Measurements from ENCODE around the gene LGALS12. TPM values are rescaled to one million over a fixed set of nuclear protein-coding genes. Genes with fewer than 3 reads are reported as not detected.

Gene LGALS12
- total RNA-seq, 2 donors from 2014 or later = 2.9 TPM; not detected in 1

DNA sequence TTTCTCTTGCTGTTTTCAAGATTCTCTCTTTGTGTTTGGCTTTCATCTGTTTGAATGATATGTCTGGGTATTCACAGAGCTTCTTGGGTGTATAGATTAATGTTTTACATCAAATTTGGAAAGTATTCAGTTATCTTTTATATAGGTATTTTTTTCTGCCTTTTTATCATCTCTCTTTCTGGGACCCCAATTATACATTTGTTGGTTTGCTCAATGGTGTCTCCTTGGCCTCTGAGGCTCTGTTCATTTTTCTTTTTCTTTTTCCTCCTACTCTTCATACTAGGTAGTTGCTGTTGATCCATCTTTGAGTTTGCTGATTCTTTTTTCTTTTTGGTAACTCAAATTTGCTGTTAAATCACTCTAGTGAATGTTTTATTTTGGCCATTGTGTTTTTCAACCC is 29.3 kb upstream of the LGALS12 start:
- Histone ChIP-seq H3K36me3 (no peaks in the 10 kb centered on the region), H3K27me3 (no peaks in the 10 kb centered on the region), H3K27ac (no peak overlapping the region), H3K4me3 (no peak overlapping the region), H3K9me3 (peaks cover 0 to 15% of the 10 kb centered on the region in 2 donors), H3K4me1 (no peaks in the 10 kb centered on the region)
- TF ChIP-seq, protein P1, sequence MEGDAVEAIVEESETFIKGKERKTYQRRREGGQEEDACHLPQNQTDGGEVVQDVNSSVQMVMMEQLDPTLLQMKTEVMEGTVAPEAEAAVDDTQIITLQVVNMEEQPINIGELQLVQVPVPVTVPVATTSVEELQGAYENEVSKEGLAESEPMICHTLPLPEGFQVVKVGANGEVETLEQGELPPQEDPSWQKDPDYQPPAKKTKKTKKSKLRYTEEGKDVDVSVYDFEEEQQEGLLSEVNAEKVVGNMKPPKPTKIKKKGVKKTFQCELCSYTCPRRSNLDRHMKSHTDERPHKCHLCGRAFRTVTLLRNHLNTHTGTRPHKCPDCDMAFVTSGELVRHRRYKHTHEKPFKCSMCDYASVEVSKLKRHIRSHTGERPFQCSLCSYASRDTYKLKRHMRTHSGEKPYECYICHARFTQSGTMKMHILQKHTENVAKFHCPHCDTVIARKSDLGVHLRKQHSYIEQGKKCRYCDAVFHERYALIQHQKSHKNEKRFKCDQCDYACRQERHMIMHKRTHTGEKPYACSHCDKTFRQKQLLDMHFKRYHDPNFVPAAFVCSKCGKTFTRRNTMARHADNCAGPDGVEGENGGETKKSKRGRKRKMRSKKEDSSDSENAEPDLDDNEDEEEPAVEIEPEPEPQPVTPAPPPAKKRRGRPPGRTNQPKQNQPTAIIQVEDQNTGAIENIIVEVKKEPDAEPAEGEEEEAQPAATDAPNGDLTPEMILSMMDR (IDR thresholded peaks at IDR 0.05) = no peak
- DNase-seq (ENCODE audit: low spot score) = no peak

DNA sequence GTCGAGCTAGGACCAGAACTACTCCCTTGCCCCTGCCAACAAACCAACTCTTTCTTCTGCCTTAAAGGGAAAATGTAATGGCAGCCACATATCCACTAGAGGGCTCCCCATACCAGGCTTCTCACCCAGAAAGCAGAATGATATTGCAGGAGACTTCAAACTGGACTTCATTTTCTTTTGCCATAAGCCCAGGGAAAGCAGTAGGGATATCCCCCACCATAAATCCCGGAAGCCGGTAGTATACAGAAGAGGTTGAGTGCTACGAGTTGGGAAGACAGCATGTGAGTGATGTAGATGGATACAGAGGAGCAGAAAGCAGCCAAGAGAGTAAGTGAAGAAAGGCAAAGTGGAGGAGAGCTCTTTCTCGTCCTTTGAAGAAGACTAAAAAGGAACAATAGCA is 27.0 kb upstream of the LGALS12 start:
- no peaks in the 10 kb centered on the region for H3K27me3 ChIP-seq
- H3K4me3 ChIP-seq = no peak overlapping the region
- H3K27ac ChIP-seq = no peak overlapping the region
- H3K9me3 ChIP-seq = peaks cover 0 to 15% of the 10 kb centered on the region in 2 donors
- H3K36me3 ChIP-seq = no peaks in the 10 kb centered on the region
- DNase-seq (ENCODE audit: low spot score) = peak; percentile 61
- no peaks in the 10 kb centered on the region for H3K4me1 ChIP-seq
- TF ChIP-seq, protein P1 (IDR thresholded peaks at IDR 0.05) = peak; percentile 87 to 93

DNA sequence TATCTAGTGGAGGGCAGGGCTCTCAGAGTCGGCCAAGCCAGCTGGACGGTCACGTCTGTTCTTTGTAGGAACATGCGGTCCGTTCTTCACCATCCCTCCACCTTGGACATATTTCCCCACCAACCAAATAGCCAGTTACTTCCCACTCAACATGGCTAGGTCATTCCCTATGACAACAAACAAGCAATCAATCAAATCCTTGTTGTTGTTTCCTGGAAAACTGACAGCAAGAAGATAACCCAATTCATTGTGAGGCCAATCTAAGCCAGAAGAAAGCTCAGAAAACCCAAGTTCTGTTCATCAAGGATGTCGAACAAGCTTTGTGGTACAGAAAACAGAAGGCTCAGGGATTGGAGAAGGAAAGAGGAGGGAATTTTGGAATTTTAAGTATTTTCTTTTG is 25.8 kb upstream of the LGALS12 start:
- Histone ChIP-seq H3K9me3 (peaks cover 0 to 15% of the 10 kb centered on the region in 2 donors), H3K4me1 (no peaks in the 10 kb centered on the region), H3K27me3 (no peaks in the 10 kb centered on the region), H3K27ac (no peak overlapping the region), H3K4me3 (no peak overlapping the region), H3K36me3 (no peaks in the 10 kb centered on the region)
- DNase-seq (ENCODE audit: low spot score) = no peak
- TF ChIP-seq, protein P1 (IDR thresholded peaks at IDR 0.05) = no peak

DNA sequence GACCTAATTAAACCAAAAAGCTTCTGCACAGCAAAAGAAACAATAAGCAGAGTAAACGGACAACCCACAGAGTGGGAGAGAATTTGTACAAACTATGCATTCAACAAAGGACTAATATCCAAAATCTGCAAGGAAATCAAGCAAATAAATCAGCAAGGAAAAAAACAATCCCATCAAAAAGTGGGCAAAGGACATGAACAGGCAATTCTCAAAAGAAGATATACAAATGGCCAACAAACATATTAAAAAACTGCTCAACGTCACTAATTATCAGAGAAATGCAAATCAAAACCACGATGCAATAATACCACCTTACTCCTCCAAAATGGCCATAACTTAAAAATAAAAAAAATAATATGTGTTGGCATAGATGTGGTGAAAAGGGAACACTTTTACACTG is 20.1 kb upstream of the LGALS12 start:
- Histone ChIP-seq H3K4me3 (no peak overlapping the region), H3K4me1 (peaks cover 0 to 11% of the 10 kb centered on the region in 2 donors), H3K36me3 (no peaks in the 10 kb centered on the region), H3K27me3 (no peaks in the 10 kb centered on the region), H3K9me3 (peaks cover 0 to 5% of the 10 kb centered on the region in 2 donors), H3K27ac (no peak overlapping the region)
- TF ChIP-seq, protein P1 (IDR thresholded peaks at IDR 0.05) = no peak
- DNase-seq (ENCODE audit: low spot score) = no peak

DNA sequence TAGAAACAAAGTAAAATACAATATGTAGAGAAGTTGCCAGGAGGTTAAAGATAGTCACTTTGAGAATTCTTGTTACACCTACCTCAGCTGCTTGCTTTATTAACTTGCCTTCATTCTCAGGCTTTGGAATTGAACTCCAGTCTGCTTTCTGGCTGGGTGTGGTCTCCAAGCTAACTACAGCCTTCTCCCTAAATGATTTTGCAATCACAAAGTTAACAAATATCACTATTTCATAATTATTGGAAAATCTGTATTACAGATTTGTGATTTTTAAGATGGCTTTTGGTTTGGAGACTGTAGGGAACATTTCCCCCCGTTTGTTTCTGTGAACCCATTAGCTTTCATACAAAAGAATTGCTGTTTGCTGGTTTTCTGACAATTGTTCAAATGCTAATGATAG is 17.1 kb upstream of the LGALS12 start:
- Histone ChIP-seq H3K9me3 (peaks cover 0 to 5% of the 10 kb centered on the region in 2 donors), H3K4me1 (peaks cover 0 to 23% of the 10 kb centered on the region in 2 donors), H3K27ac (no peak overlapping the region), H3K4me3 (no peak overlapping the region), H3K36me3 (no peaks in the 10 kb centered on the region), H3K27me3 (no peaks in the 10 kb centered on the region)
- TF ChIP-seq, protein P1 (IDR thresholded peaks at IDR 0.05) = no peak
- no peak for DNase-seq (ENCODE audit: low spot score)

DNA sequence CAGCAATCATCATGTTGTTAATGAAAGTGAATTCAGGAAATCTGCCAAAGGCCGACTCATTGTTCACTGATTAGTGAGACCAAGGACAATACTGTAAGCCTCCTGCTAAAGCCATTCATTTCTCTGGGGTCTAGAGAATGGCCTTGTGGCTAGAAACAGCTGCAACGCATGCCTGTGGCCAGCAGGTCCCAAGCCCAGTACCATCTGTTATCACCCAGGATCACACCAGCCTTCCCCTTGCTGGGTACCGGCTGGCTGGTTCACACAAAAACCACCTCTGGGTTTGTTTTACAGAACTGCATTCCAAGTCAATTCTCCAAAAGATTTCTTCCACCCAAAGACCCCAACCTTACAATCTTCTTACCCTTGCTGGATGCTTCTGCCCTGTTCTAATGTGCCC is 16.0 kb upstream of the LGALS12 start:
- no peaks in the 10 kb centered on the region for H3K36me3 ChIP-seq
- TF ChIP-seq, protein P1 (IDR thresholded peaks at IDR 0.05) = no peak
- DNase-seq (ENCODE audit: low spot score) = no peak
- H3K9me3 ChIP-seq = peaks cover 0 to 5% of the 10 kb centered on the region in 2 donors
- H3K4me1 ChIP-seq = peaks cover 0 to 23% of the 10 kb centered on the region in 2 donors
- peak overlapping the region in 1 of 2 donors; percentile 55 for H3K4me3 ChIP-seq
- H3K27ac ChIP-seq = peak overlapping the region; percentile 59 to 62
- no peaks in the 10 kb centered on the region for H3K27me3 ChIP-seq

All from right atrium auricular region (tissue), 2 donors.